Stimulated activated memory B cell treated with anti-CD40 and anti-IgM and Interleukin-4, amounts not matched to agents 10 μg/mL and 1 μg/mL and 100 μg/mL, for 72 hours (primary cell): ENCODE results near the gene ADGRE3.
"Not testable (repeated sequence)": the region's sequence is repeated elsewhere in the genome, so short reads cannot be mapped to it uniquely, and the experiment has no call there.

Experiments used
- ATAC-seq: fragments of 150-1000 bp; cut with Tn5 transposase; 2 replicates; pipeline ENCODE4 v1.10.0; 2021
- H3K27ac Mint-ChIP-seq: one replicate; pipeline ENCODE4 v1.8.0; 2022; ENCODE audit warnings: mild to moderate bottlenecking, mixed read lengths
- H3K27me3 Mint-ChIP-seq: one replicate; pipeline ENCODE4 v1.8.0; 2022; ENCODE audit warnings: mixed read lengths
- H3K36me3 Mint-ChIP-seq: one replicate; pipeline ENCODE4 v1.8.0; 2022; ENCODE audit warnings: mixed read lengths
- H3K4me1 Mint-ChIP-seq: one replicate; pipeline ENCODE4 v1.8.0; 2022; ENCODE audit warnings: mixed read lengths
- H3K4me3 Mint-ChIP-seq: one replicate; pipeline ENCODE4 v1.8.0; 2022; ENCODE audit warnings: mild to moderate bottlenecking, moderate library complexity, mixed read lengths
- H3K9me3 Mint-ChIP-seq: one replicate; pipeline ENCODE4 v1.8.0; 2022; ENCODE audit warnings: mixed read lengths

Gene ADGRE3

DNA sequence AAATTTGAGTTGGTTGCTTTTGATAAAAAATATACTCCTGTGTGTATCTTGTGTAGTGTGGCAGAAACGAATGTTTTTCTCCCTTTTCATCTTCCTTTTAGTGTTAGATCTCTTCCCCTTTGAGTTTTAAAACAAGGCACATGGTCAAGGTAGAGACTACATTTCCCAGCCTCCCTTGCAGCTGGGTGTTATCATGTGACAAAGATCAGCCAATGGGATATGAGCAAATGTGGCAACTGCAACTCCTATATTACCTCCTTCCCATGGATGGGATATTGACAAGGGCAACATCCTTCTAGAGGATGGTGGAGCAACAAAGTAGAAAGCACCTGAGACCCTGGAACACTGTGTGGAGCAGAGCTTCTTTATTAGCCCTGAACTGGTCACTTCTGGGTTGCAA lies 42.4 kb downstream of the ADGRE3 start:
- no peak overlapping the region for H3K27ac Mint-ChIP-seq
- H3K4me3 Mint-ChIP-seq: no peak overlapping the region
- peak; percentile 66 for ATAC-seq
- H3K36me3 Mint-ChIP-seq: no peaks in the 10 kb centered on the region
- no peaks in the 10 kb centered on the region for H3K27me3 Mint-ChIP-seq
- H3K4me1 Mint-ChIP-seq: peaks cover 15% of the 10 kb centered on the region
- peaks cover 7% of the 10 kb centered on the region for H3K9me3 Mint-ChIP-seq

DNA sequence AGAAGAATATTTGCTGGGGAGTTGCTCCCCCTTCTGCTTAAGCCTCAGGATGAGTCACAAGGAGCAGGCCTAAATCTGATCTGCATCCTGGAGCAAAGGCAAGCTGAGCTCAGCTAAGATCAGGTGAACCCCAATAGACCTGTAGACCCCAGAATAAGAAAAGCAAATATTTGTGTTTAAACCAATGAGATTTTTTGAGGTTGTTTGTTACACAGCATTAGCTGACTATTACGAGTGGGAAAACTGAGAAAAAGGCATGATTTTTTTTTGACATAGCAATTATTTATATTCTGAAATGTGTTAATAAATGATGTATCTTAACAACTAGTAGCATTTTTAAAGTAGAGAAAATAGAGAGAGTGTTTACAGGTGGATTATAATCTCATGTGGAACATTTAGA lies 45.1 kb downstream of the ADGRE3 start:
- Mint-ChIP-seq H3K9me3 (peaks cover 9% of the 10 kb centered on the region), H3K27ac (no peak overlapping the region), H3K4me1 (peaks cover 5% of the 10 kb centered on the region), H3K4me3 (no peak overlapping the region), H3K36me3 (no peaks in the 10 kb centered on the region), H3K27me3 (no peaks in the 10 kb centered on the region)
- no peak for ATAC-seq

DNA sequence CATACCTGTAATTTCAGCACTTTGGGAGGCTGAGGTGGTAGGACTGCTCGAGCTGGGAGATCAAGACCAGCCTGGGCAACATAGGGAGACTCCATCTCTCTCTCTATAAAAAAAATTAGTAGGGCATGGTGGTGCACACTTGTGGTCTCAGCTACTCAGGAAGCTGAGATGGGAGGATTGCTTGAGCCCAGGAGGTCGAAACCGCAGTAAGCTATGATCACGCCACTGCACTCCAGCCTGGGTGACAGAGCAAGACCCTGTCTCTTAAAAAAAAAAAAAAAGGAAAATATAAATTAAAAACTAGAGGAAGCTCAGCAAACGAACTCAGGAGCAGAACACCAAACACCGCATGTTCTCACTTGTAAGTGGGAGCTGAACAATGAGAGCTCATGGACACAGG lies 50.2 kb downstream of the ADGRE3 start:
- H3K36me3 Mint-ChIP-seq, H3K9me3 Mint-ChIP-seq, H3K4me3 Mint-ChIP-seq, H3K27ac Mint-ChIP-seq, H3K4me1 Mint-ChIP-seq, H3K27me3 Mint-ChIP-seq, ATAC-seq: not testable (repeated sequence)

DNA sequence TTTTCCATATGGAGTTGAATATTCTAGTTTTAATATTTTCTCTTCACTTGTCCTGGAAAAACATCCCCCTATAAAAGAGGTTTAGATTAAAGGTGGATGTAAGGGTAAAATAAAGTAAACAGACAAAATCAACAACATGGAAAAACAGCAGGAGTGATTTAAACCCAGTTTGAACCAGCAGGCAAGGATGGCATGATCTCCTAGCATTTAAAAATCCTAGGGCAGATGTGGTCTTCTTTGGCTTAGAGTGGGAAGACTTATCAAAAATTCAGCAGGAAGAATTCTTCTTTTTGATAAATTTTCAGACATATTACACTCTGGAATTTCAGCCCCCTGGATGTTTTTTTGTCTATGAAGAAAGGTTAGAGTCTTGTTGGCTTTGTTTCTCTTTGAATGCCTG lies 55.2 kb downstream of the ADGRE3 start:
- Mint-ChIP-seq H3K27ac (no peak overlapping the region), H3K36me3 (peaks cover 36% of the 10 kb centered on the region), H3K4me3 (no peak overlapping the region), H3K4me1 (peaks cover 22% of the 10 kb centered on the region), H3K9me3 (peaks cover 7% of the 10 kb centered on the region), H3K27me3 (no peaks in the 10 kb centered on the region)
- no peak for ATAC-seq

DNA sequence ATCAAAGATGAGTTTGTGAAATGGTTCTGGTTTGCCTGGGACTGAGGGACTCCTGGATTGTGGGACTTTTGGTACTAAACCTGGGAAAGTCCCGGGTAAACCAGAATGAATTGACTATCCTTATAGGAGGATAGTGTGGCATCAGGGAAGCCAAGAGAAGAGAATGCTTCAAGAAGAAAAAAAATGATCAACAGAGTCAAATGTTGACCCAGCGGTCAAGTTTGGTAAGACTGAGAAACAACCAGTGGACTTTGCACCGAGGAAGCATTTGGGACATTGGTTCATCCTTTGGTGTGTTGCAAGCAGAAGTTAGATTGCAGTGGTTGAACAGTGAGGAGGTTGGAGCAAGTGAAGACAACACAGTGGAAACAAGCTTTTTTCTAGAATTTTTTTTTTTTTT lies 58.2 kb downstream of the ADGRE3 start:
- Mint-ChIP-seq H3K9me3 (peaks cover 7% of the 10 kb centered on the region), H3K36me3 (peaks cover 46% of the 10 kb centered on the region), H3K4me1 (peaks cover 46% of the 10 kb centered on the region), H3K27me3 (no peaks in the 10 kb centered on the region), H3K27ac (peak overlapping the region; percentile 11), H3K4me3 (no peak overlapping the region)
- ATAC-seq: no peak

DNA sequence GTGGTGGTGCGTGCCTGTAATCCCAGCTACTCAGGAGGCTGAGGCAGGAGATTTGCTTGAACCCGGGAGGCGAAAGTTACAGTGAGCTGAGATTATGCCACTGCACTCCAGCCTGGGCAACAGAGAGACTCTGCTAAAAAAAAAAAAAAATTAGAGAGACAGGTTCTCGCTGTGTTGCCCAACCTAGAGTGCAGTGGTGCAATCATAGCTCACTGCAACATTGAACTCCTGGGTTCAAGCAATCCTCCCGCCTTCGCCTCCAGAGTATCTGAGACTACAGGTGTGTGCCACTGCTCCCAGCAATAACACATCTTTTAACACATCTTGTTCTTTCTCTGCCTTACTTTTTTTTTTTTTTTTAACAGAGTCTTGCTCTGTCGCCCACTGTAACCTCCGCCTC lies 59.0 kb downstream of the ADGRE3 start:
- Mint-ChIP-seq H3K36me3 (peaks cover 52% of the 10 kb centered on the region), H3K4me3 (no peak overlapping the region), H3K4me1 (peaks cover 46% of the 10 kb centered on the region), H3K27me3 (no peaks in the 10 kb centered on the region), H3K9me3 (peaks cover 7% of the 10 kb centered on the region), H3K27ac (peak overlapping the region; percentile 11)
- no peak for ATAC-seq

DNA sequence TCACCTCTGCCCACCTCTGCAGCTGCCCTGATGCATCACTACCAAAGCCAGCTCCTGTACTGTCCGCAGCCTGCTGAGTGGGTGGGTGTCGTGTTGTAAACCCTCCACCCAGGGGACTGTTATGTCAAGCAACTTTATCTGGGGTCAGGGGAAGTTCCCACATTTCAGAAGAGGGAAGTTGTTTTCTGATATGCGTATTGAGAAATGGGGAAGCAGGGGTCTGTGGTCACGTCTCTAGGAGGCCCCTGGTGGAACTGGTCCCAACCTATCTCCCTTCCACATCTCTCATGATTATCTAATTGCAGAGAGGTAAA lies 60.6 kb downstream of the ADGRE3 start:
- no peaks in the 10 kb centered on the region for H3K27me3 Mint-ChIP-seq
- peak overlapping the region; percentile 2 for H3K4me3 Mint-ChIP-seq
- H3K9me3 Mint-ChIP-seq: peaks cover 3% of the 10 kb centered on the region
- peak; percentile 97 for ATAC-seq
- H3K36me3 Mint-ChIP-seq: peaks cover 58% of the 10 kb centered on the region
- H3K4me1 Mint-ChIP-seq: peaks cover 54% of the 10 kb centered on the region
- peak overlapping the region; percentile 82 for H3K27ac Mint-ChIP-seq

DNA sequence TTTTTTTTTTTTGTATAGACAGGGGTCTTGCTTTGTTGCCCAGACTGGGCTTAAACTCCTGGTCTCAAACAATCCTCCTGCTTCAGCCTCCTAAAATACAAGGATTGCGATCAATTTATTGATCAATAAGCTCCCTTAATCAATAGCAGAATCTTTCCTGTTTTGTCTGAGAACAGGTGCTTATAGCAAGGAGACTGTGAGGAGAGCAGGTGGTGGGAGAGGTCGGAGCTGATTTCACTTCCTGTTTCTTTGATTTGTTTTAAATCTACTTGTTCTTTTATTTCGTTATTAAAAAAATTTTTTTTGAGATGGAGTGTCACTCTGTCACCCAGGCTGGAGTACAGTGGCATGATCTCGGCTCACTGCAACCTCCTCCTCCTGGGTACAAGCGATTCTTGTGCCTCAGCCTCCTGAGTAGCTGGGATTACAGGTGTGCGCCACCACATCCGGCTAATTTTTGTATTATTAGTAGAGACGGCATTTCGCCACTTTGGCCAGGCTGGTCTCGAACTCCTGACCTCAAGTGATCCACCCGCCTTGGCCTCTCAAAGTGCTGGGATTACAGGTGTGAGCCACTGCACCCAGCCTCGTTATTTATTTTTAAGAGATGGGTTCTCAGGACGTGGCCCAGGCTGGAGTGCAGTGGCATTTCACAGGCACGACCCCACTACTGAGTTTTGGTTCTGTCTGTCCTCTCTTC lies 61.1 kb downstream of the ADGRE3 start:
- peaks cover 54% of the 10 kb centered on the region for H3K4me1 Mint-ChIP-seq
- H3K4me3 Mint-ChIP-seq: peak overlapping the region; percentile 2
- H3K27ac Mint-ChIP-seq: peak overlapping the region; percentile 82
- H3K36me3 Mint-ChIP-seq: peaks cover 56% of the 10 kb centered on the region
- not testable (repeated sequence) for H3K9me3 Mint-ChIP-seq, H3K27me3 Mint-ChIP-seq
- peak; percentile 60 for ATAC-seq

DNA sequence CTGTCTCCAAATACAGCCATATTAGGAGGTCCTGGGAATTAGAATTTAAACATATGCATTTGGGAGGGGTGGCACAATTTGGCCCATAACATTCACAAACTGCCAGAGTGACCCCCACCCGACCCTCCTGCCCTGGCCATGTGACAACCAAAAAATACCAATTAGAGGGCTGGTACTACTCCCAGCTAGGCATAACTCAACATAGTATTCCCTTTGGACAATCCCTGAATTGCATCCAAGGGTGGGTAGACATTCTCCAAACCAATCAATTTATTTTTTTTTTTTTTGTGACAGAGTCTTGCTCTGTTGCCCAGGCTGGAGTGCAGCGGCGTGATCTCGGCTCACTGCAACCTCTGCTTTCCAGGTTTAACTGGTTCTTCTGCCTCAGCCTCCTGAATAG lies 62.0 kb downstream of the ADGRE3 start:
- peaks cover 59% of the 10 kb centered on the region for H3K4me1 Mint-ChIP-seq
- H3K27me3 Mint-ChIP-seq: no peaks in the 10 kb centered on the region
- peaks cover 63% of the 10 kb centered on the region for H3K36me3 Mint-ChIP-seq
- H3K27ac Mint-ChIP-seq: peak overlapping the region; percentile 82
- ATAC-seq: no peak
- H3K4me3 Mint-ChIP-seq: no peak overlapping the region
- no peaks in the 10 kb centered on the region for H3K9me3 Mint-ChIP-seq

DNA sequence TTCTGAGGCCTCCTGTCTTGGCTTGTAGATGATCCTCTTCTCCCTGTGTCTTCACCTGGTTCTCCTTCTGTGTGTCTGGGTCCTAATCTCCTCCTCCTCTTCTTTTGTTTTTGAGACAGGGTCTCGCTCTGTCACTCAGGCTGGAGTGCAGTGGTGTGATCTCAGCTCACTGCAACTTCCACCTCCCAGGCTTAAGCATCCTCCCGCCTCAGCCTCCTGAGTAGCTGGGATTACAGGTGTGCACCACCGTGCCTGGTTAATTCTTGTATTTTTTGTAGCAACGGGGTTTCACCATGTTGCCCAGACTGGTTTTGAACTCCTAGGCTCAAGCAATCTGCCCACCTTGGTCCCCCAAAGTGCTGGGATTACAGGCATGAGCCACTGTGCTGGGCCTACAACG lies 62.4 kb downstream of the ADGRE3 start:
- Mint-ChIP-seq H3K4me1 (peaks cover 55% of the 10 kb centered on the region), H3K36me3 (peaks cover 60% of the 10 kb centered on the region), H3K27ac (peak overlapping the region; percentile 82)
- H3K4me3 Mint-ChIP-seq, H3K9me3 Mint-ChIP-seq, ATAC-seq, H3K27me3 Mint-ChIP-seq: not testable (repeated sequence)

DNA sequence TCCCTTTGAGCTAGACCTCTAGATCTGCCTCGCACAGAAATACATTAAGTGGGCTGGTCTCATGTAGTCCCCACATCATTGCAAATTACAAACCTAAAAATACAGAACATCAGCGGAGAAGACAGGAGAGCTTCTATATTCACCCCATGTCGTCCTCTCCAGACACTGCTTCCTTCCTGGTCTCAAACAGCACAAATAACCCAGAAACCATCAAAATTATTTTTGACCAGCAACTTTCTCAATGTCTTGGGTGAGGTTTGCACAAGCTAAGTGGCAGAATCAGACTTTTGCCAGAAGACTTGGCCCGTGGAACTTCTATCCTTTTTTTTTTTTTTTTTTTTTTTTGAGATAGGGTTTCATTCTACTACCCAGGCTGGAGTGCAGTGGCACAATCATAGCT lies 63.6 kb downstream of the ADGRE3 start:
- H3K4me1 Mint-ChIP-seq: peaks cover 57% of the 10 kb centered on the region
- no peaks in the 10 kb centered on the region for H3K9me3 Mint-ChIP-seq
- peaks cover 57% of the 10 kb centered on the region for H3K36me3 Mint-ChIP-seq
- ATAC-seq: no peak
- peak overlapping the region; percentile 23 for H3K27ac Mint-ChIP-seq
- H3K4me3 Mint-ChIP-seq: no peak overlapping the region
- H3K27me3 Mint-ChIP-seq: no peaks in the 10 kb centered on the region

DNA sequence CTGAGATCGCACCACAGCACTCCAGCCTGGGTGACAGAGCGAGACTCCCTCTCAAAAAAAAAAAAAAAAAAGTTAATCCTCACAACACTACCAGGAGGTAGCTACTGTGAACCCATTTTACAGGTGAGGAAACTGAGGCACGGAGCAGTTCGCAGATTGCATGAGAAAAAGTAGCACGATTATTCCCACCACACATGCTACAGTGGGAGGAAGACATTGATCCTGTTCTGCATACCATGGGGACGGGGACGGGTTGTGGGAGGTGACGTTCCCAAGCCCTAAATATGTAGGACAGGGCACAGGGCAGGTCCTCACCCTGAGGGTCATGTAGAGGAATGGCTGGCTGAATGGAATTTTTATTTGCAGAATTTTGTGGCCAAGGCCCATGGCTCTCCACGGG lies 68.0 kb downstream of the ADGRE3 start:
- peak overlapping the region; percentile 86 for H3K27ac Mint-ChIP-seq
- peaks cover 61% of the 10 kb centered on the region for H3K4me1 Mint-ChIP-seq
- no peaks in the 10 kb centered on the region for H3K27me3 Mint-ChIP-seq
- ATAC-seq: no peak
- H3K4me3 Mint-ChIP-seq: no peak overlapping the region
- H3K9me3 Mint-ChIP-seq: no peaks in the 10 kb centered on the region
- H3K36me3 Mint-ChIP-seq: peaks cover 82% of the 10 kb centered on the region

DNA sequence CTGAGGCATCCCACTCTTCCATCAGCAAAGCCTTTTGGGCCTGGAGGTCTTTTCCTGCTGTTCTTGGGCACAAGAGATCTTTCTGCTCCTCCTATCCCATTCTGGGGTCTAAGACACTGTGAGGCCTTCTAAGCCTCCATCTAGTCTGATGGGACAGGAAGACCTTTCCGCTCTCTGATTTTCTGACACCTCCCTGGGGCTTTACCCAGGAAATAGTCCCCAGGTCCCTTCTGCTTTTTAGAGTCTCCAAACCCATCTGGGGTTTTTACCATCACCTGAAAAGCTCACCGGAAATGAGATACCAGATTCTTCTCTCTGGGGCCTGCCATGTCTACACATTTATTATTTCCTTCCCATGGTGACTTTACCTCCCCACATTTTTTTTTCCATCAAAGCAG lies 70.7 kb downstream of the ADGRE3 start:
- peak; percentile 95 for ATAC-seq
- H3K4me1 Mint-ChIP-seq: peaks cover 53% of the 10 kb centered on the region
- no peaks in the 10 kb centered on the region for H3K27me3 Mint-ChIP-seq
- H3K9me3 Mint-ChIP-seq: no peaks in the 10 kb centered on the region
- peak overlapping the region; percentile 61 for H3K4me3 Mint-ChIP-seq
- peak overlapping the region; percentile 86 for H3K27ac Mint-ChIP-seq
- H3K36me3 Mint-ChIP-seq: peaks cover 79% of the 10 kb centered on the region

DNA sequence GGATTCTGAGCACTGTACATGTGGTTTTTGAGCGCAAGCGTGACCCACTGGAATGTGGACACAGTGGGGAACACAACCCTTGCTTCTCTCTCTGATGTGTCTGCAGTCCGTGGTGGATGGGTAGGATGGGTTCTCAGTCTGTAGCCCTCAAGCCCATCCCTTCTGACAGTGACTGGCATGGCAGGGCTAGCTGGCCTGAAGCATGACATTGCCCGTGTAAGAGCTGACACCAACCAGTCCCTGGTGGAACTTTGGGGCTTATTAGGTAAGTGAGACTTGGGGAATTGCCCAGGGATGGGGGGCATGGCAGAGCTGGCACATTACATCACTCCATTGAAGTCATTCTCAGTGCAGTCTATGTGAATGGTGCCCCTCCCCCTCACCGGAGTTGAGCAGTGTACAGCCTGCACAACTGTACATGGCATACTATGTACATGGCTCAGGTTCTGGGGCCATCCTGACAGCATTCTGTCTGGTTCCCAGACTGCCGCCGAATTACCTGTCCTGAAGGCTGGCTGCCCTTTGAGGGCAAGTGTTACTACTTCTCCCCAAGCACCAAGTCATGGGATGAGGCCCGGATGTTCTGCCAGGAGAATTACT lies 75.0 kb downstream of the ADGRE3 start:
- Mint-ChIP-seq H3K27me3 (no peaks in the 10 kb centered on the region), H3K27ac (no peak overlapping the region), H3K9me3 (peaks cover 7% of the 10 kb centered on the region), H3K4me1 (peaks cover 42% of the 10 kb centered on the region), H3K4me3 (no peak overlapping the region), H3K36me3 (peaks cover 83% of the 10 kb centered on the region)
- ATAC-seq: no peak

DNA sequence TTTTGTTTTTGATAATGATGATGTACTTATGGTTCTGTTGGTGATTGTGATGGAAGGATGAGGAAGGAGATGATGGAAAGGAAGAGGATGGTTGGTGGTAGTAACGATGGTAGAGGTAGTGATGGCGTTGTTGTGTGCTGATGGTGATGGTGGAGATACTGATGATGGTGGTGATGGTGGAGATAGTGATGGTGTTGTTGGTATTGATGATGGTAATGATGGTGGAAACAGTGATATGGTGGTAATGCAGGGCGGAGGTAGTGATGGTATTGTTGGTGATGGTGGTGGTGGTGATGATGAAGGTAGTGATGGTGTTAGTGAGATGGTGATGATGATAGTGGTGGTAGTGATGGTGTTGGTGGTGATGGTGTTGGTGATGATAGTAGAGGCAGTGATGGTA lies 79.1 kb downstream of the ADGRE3 start:
- Mint-ChIP-seq H3K9me3 (peaks cover 7% of the 10 kb centered on the region), H3K4me3 (no peak overlapping the region), H3K27me3 (no peaks in the 10 kb centered on the region), H3K27ac (peak overlapping the region; percentile 17), H3K36me3 (peaks cover 76% of the 10 kb centered on the region), H3K4me1 (peaks cover 46% of the 10 kb centered on the region)
- ATAC-seq: no peak

DNA sequence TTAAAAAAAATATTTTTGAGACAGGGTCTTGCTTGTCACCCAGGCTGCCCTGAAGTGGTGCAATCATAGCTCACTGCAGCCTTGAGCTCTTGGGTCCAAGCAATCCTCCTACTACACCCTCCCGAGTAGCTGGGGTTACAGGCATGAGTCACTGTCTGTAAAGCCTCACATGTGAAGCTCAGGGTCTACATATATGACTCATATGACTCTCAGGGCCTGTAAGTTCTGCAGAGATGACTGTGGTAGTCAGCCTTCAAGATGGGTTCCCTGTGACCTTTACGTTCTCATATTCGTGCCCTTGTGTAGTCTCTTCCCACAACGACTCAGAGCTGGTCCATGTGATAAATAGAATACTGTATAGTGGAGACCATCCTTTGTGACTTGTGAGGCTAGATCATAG lies 85.2 kb downstream of the ADGRE3 start:
- H3K4me3 Mint-ChIP-seq, H3K27me3 Mint-ChIP-seq, H3K9me3 Mint-ChIP-seq: not testable (repeated sequence)
- H3K4me1 Mint-ChIP-seq: peaks cover 65% of the 10 kb centered on the region
- H3K36me3 Mint-ChIP-seq: peaks cover 55% of the 10 kb centered on the region
- H3K27ac Mint-ChIP-seq: peak overlapping the region; percentile 90
- ATAC-seq: peak; percentile 72
